DND-41 (cell line): ENCODE results near the gene MINK1.
"Not testable (repeated sequence)": the region's sequence is repeated elsewhere in the genome, so short reads cannot be mapped to it uniquely, and the experiment has no call there.

ENCODE experiments used
- ATAC-seq: fragments of 200-7000 bp; cut with Tn5 transposase; 3 replicates; pipeline ENCODE4 v1.9.1; 2021; ENCODE audit warnings: low read depth; ENCODE audit not compliant: insufficient read depth
- DNase-seq: peaks from one replicate; pipeline ENCODE4 v3.0.0-alpha.2; 2020
- H2AFZ ChIP-seq: 2 replicates; pipeline ENCODE4 v1.6.0; 2012; ENCODE audit warnings: low read depth, low read length
- H3K27ac ChIP-seq: 2 replicates; pipeline ENCODE4 v1.5.1; 2012; ENCODE audit warnings: low read length, inconsistent platforms
- H3K27me3 ChIP-seq: fragments of 200-600 bp; sonication (generic); 2 replicates; pipeline ENCODE4 v1.6.0; 2012; ENCODE audit warnings: low read length, mild to moderate bottlenecking, inconsistent platforms; ENCODE audit not compliant: insufficient read depth, poor library complexity
- H3K36me3 ChIP-seq: 2 replicates; pipeline ENCODE4 v1.5.1; 2012; ENCODE audit warnings: low read length, inconsistent platforms; ENCODE audit not compliant: insufficient read depth
- H3K4me1 ChIP-seq: 2 replicates; pipeline ENCODE4 v1.5.1; 2012; ENCODE audit warnings: mild to moderate bottlenecking, low read length; ENCODE audit not compliant: insufficient read depth
- H3K4me2 ChIP-seq: 2 replicates; pipeline ENCODE4 v1.6.0; 2012; ENCODE audit warnings: mild to moderate bottlenecking, moderate library complexity, low read length, inconsistent platforms; ENCODE audit not compliant: insufficient read depth
- H3K4me3 ChIP-seq, 2 experiments: fragments of 200-600 bp in 1 of 2; shearing (Covaris generic) in 1 of 2; 2 replicates each; pipeline ENCODE4 v1.5.1; 2012 to 2016; ENCODE audit warnings: inconsistent platforms in 2 of 2, low read length in 2 of 2, mild to moderate bottlenecking in 2 of 2, low read depth in 1 of 2, moderate library complexity in 1 of 2
- H3K79me2 ChIP-seq: 2 replicates; pipeline ENCODE4 v1.6.0; 2012; ENCODE audit warnings: low read length, inconsistent platforms; ENCODE audit not compliant: insufficient read depth
- H3K9ac ChIP-seq: 2 replicates; pipeline ENCODE4 v1.6.0; 2012; ENCODE audit warnings: low read depth, mild to moderate bottlenecking, inconsistent platforms, low read length, moderate library complexity
- H3K9me3 ChIP-seq: 2 replicates; pipeline ENCODE4 v1.5.1; 2012; ENCODE audit warnings: low read length, moderate library complexity, mild to moderate bottlenecking, inconsistent platforms; ENCODE audit not compliant: insufficient read depth, severe bottlenecking
- H4K20me1 ChIP-seq: 2 replicates; pipeline ENCODE4 v1.6.0; 2012; ENCODE audit warnings: low read length; ENCODE audit not compliant: insufficient read depth
- CTCF ChIP-seq: IDR thresholded peaks from 2 replicates; pipeline ENCODE4 v1.5.1; 2012; ENCODE audit warnings: borderline replicate concordance, low read length, moderate library complexity, mild to moderate bottlenecking; ENCODE audit not compliant: poor library complexity, severe bottlenecking; ENCODE audit errors: extremely low read depth
- EZH2 ChIP-seq: IDR thresholded peaks from 3 replicates; pipeline ENCODE4 v1.6.1; 2012; ENCODE audit warnings: borderline replicate concordance, low read depth, mild to moderate bottlenecking, moderate library complexity, low read length, inconsistent platforms; ENCODE audit not compliant: severe bottlenecking

Gene MINK1

GRCh38 chr17:4823373-4824089 is 9.6 kb upstream of the MINK1 start:
- Histone ChIP-seq H3K9ac (no peak overlapping the region), H2AFZ (no peak overlapping the region)

GRCh38 chr17:4827399-4827798 is 5.7 kb upstream of the MINK1 start:
- no peak overlapping the region for H3K27ac ChIP-seq
- H3K9me3 ChIP-seq: no peaks in the 10 kb centered on the region
- H4K20me1 ChIP-seq: no peaks in the 10 kb centered on the region
- no peak overlapping the region for H3K4me3 ChIP-seq
- no peak overlapping the region for H3K4me2 ChIP-seq
- no peak for TF ChIP-seq CTCF
- TF ChIP-seq EZH2: no peak
- no peak for ATAC-seq
- H3K9ac ChIP-seq: no peak overlapping the region
- no peaks in the 10 kb centered on the region for H3K27me3 ChIP-seq
- H3K79me2 ChIP-seq: no peaks in the 10 kb centered on the region
- no peaks in the 10 kb centered on the region for H3K36me3 ChIP-seq
- no peak overlapping the region for H2AFZ ChIP-seq
- H3K4me1 ChIP-seq: peaks cover under 1% of the 10 kb centered on the region
- DNase-seq: no peak

More at GRCh38 chr17:4823373-4824089, 9.6 kb upstream of the MINK1 start:
- Histone ChIP-seq H4K20me1 (no peaks in the 10 kb centered on the region), H3K9me3 (no peaks in the 10 kb centered on the region), H3K4me3 (no peak overlapping the region), H3K27me3 (no peaks in the 10 kb centered on the region), H3K36me3 (no peaks in the 10 kb centered on the region), H3K27ac (no peak overlapping the region), H3K4me2 (no peak overlapping the region), H3K79me2 (no peaks in the 10 kb centered on the region), H3K4me1 (no peaks in the 10 kb centered on the region)
- DNase-seq (no peak), ATAC-seq (no peak)
- TF ChIP-seq CTCF: no peak
- TF ChIP-seq EZH2: no peak

GRCh38 chr17:4832829-4833177 is 337 bp upstream of the MINK1 start:
- H3K27ac ChIP-seq: peak overlapping the region; percentile 64
- not testable (repeated sequence) for DNase-seq
- ATAC-seq: peak; percentile 10; the same call in 2 of the 3 replicates

GRCh38 chr17:4833941-4834680 is 971 bp downstream of the MINK1 start:
- peak overlapping the region; percentile 51 for H3K27ac ChIP-seq
- H3K4me2 ChIP-seq: peak overlapping the region; percentile 94
- peaks cover 6% of the 10 kb centered on the region; the same call in 1 of the 2 replicates for H3K36me3 ChIP-seq
- TF ChIP-seq EZH2: no peak
- no peak for TF ChIP-seq CTCF
- peak overlapping the region; percentile 76 to 89 for H3K4me3 ChIP-seq
- H3K4me1 ChIP-seq: peaks cover 21% of the 10 kb centered on the region
- H2AFZ ChIP-seq: peak overlapping the region; percentile 77
- DNase-seq (peak; percentile 36), ATAC-seq (peak; percentile 22; the same call in 1 of the 3 replicates)
- H3K9ac ChIP-seq: peak overlapping the region; percentile 82
- H4K20me1 ChIP-seq: peaks cover 43% of the 10 kb centered on the region
- H3K27me3 ChIP-seq: no peaks in the 10 kb centered on the region
- H3K9me3 ChIP-seq: no peaks in the 10 kb centered on the region
- peaks cover 43% of the 10 kb centered on the region for H3K79me2 ChIP-seq

More at GRCh38 chr17:4832829-4833177, 337 bp upstream of the MINK1 start:
- Histone ChIP-seq H2AFZ (peak overlapping the region; percentile 77), H3K4me3 (peak overlapping the region; percentile 76 to 89; a peak in 3 of 4 replicates), H4K20me1 (peaks cover 33% of the 10 kb centered on the region), H3K9ac (peak overlapping the region; percentile 82), H3K4me2 (peak overlapping the region; percentile 94), H3K4me1 (peaks cover 21% of the 10 kb centered on the region), H3K79me2 (peaks cover 39% of the 10 kb centered on the region)
- not testable (repeated sequence) for H3K36me3 ChIP-seq, H3K9me3 ChIP-seq, H3K27me3 ChIP-seq
